SK-N-SH (cell line): ENCODE measurements around the gene FNDC3B.

ENCODE experiments used
- FOXM1 ChIP-seq: IDR thresholded peaks from 2 replicates; pipeline ENCODE4 v1.4.0; 2012; ENCODE audit warnings: low read depth, mild to moderate bottlenecking
- GABPA ChIP-seq: IDR thresholded peaks from 2 replicates; pipeline ENCODE4 v1.4.0; 2012; ENCODE audit warnings: low read depth, mild to moderate bottlenecking
- JUND ChIP-seq: IDR thresholded peaks from 2 replicates; pipeline ENCODE4 v1.4.0; 2012
- POLR2AphosphoS5 ChIP-seq: IDR thresholded peaks from 2 replicates; pipeline ENCODE4 v1.6.1; 2012; ENCODE audit warnings: low read depth, low read length
- SMC3 ChIP-seq: IDR thresholded peaks from 2 replicates; pipeline ENCODE4 v1.6.1; 2012; ENCODE audit warnings: low read depth, low read length, improper control_type of control experiment
- TAF1 ChIP-seq: IDR thresholded peaks from 2 replicates; pipeline ENCODE4 v1.6.1; 2012; ENCODE audit warnings: low read depth, mild to moderate bottlenecking, low read length, moderate library complexity, borderline replicate concordance
- TCF12 ChIP-seq: IDR thresholded peaks from 2 replicates; pipeline ENCODE4 v1.4.0; 2012
- YY1 ChIP-seq: IDR thresholded peaks from 2 replicates; pipeline ENCODE4 v1.4.0; 2012; ENCODE audit warnings: low read depth, mild to moderate bottlenecking
- TF ChIP-seq, protein P1 (sequence below): fragments of 200-600 bp; sonication (generic); IDR thresholded peaks from 2 replicates; pipeline ENCODE4 v1.6.1; 2017; ENCODE audit warnings: antibody characterized with exemption, mild to moderate bottlenecking, moderate library complexity
- TF ChIP-seq, protein P2 (sequence below): IDR thresholded peaks from 2 replicates; pipeline ENCODE4 v1.4.0; 2012; ENCODE audit warnings: low read depth, borderline replicate concordance

DNA sequence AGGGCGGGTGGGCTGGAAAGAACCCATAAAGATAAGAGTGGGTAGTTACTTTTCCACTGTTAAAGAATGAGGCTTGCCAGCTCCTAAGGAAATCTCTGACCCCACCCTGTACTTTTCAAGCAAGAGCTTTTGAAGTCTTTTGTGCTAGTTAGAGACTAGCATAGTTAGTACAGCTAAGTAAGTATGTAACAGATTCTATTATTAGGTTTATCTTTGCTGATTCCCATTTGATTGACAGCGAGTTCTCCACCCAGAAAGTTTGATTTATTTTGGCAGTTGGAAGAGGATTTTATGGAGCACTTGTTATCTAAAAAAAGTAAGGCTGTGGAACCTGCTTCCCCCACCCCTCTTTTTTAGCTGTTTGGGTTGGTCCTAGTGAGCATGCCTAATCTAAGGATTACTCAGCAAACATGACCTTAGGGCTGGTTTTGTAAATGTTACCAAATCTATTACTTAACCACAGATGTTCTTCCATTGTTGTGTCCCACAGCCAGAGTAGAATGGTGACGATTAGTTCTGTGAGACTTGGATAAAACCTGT is 57.6 kb downstream of the FNDC3B start:
- TF ChIP-seq, protein P1, sequence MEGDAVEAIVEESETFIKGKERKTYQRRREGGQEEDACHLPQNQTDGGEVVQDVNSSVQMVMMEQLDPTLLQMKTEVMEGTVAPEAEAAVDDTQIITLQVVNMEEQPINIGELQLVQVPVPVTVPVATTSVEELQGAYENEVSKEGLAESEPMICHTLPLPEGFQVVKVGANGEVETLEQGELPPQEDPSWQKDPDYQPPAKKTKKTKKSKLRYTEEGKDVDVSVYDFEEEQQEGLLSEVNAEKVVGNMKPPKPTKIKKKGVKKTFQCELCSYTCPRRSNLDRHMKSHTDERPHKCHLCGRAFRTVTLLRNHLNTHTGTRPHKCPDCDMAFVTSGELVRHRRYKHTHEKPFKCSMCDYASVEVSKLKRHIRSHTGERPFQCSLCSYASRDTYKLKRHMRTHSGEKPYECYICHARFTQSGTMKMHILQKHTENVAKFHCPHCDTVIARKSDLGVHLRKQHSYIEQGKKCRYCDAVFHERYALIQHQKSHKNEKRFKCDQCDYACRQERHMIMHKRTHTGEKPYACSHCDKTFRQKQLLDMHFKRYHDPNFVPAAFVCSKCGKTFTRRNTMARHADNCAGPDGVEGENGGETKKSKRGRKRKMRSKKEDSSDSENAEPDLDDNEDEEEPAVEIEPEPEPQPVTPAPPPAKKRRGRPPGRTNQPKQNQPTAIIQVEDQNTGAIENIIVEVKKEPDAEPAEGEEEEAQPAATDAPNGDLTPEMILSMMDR, result no peak
- TF ChIP-seq SMC3 (no peak), FOXM1 (no peak), TCF12 (no peak), TAF1 (no peak), JUND (no peak), POLR2AphosphoS5 (no peak), GABPA (no peak), YY1 (no peak)
- TF ChIP-seq, protein P2, sequence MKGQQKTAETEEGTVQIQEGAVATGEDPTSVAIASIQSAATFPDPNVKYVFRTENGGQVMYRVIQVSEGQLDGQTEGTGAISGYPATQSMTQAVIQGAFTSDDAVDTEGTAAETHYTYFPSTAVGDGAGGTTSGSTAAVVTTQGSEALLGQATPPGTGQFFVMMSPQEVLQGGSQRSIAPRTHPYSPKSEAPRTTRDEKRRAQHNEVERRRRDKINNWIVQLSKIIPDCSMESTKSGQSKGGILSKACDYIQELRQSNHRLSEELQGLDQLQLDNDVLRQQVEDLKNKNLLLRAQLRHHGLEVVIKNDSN, result no peak
